Fibroblast of skin of right quadriceps (primary cell): ENCODE results near the gene STXBP5.
"Not testable (repeated sequence)": the region's sequence is repeated elsewhere in the genome, so short reads cannot be mapped to it uniquely, and the experiment has no call there.

Experiments used
- DNase-seq: peaks from one replicate; pipeline ENCODE4 v3.0.0-alpha.2; 2013

STXBP5 gene

DNA sequence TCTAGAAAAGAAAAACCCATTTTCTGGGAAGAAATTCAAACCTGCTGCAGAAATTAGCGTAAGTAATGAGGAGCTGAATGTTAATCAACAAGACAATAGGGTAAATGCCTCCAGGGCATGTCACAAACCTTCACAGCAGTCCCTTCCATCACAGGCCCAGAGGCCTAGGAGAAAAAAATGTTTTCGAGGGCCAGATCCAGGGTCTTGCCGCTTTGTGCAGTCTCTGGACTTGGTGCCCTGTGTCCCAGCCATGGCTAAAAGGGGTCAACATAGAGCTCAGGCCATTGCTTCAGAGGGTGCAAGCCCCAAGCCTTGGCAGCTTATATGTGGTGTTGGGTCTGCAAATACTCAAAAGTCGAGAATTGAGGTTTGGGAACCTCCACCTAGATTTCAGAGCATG lies 99.8 kb downstream of the STXBP5 start:
- no peak for DNase-seq

DNA sequence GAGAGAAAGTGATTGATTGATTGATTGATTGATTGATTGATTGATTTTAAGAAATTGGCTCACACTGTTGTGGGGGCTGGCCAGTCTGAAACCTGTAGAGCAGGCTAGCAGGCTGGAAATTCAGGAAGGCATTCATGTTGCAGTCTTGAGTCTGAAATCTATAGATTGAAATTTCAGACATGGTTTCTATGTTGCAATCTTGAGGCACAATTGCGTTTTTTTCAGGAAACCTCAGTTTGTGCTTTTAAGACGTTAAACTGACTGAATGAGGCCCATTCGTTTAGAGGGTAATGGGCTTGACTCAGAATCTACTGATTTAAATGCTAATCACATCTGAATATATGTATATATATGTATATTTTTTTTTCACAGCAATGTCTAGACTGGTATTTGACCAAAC lies 106.3 kb downstream of the STXBP5 start:
- no peak for DNase-seq

DNA sequence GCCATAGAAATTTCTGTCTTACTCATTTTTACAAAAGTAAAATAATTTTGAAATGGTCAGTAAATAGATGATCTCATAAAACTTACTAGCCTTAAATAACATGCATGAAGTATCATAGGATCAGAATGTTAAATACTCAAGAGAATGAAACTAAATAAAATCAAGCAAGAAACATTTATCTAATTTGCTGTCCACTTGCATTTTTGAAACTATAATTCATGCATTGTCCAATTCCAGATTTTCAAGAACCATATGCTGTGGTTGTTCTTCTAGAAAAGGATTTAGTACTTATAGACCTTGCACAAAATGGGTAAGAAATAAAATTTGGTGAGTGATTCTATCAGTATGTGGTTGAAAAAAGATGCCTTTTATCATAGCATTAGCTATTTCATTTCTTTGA lies 107.0 kb downstream of the STXBP5 start:
- DNase-seq: peak; percentile 32

DNA sequence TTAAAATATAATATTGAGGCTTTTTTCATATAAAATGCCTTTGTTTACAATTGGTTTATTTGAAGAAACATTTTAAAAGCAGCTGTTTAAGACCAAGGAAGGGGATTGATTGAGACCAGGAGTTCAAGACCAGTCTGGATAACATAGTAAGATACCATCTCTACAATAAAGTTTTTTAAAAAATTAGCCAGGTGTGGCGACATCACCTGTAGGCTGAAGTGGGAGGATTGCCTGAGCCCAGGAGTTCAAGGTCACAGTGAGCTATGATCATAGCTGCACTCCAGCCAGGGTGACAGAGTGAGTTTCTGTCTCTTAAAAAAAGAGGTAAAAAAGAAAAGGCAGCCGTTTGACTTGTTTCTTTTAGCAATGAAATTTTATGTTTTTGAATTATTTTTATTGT lies 117.0 kb downstream of the STXBP5 start:
- DNase-seq: no peak

DNA sequence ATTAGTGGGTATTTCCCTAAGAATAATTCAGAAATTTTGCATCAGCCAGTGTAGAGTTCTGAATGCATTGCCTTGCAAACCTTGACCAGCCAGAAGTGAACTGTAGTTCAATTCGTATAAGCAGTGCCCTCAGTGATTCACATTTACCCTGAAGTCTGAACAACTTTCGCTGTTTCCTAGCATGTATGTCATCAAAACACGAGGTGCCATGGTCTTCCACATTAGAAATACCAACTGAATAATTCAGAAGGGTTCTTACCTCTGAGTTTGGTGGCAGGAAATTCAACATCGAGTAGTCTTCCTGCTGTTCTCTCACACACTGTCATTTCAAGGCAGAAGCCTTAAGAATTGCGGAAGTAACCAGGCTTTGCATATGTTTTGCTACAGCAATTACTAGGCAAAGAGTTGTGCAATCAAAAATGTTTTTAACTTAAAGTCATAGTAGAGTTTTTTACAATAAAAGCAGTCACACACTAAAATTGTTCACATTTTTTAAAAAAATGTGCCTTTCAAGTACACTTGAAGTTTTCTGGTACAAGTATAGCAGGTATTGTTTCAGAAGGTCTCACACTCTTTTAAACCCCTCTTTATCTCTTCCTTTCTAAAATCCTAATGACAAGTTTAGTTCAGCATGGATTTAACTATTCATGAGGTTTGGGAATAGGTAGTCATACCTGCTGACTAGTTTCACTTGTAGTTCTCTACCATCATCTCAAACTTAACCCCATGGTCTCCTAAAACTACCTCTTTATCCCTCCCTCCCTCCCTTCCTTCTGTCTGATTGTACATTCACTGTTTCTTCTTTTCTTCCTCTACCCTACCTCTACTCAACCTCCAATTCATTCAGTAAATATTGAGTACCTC lies 118.3 kb downstream of the STXBP5 start:
- DNase-seq: peak; percentile 58

DNA sequence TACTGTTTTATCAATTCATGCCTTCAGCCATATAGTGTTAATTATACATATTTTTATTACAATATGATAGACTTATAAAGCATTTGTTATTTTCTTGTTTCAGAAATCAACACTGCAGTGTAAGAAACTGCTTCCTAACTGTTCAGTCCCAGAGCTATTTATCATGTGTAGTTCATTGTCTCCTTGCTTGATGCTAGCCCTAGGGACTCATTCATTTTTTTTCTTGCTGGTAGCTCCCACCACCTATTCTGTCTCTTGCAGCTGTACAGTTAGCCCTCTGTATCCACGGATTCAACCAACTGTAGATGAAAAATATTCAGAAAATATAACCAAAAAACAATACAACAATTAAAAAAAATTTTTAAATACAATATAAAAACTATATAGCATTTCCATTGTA lies 121.3 kb downstream of the STXBP5 start:
- DNase-seq: no peak

DNA sequence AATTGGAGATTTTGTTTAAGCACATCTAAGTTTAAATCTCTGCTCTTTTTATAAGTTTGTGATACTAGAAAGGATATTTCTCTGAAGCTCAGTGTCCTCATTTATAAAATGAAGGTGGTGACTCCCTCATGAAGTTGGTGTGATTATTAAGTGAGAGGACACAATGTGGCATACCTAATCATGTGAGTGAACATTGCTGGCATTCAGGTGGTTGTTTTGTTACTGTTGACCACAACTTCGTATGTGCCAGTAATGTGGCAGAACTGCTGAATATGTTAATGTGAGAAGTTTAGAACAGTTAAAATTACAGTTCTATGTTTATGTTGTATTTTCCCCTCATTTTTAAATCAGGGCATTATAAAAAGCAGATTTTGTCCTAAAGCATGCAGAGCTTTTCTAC lies 127.2 kb downstream of the STXBP5 start:
- no peak for DNase-seq

DNA sequence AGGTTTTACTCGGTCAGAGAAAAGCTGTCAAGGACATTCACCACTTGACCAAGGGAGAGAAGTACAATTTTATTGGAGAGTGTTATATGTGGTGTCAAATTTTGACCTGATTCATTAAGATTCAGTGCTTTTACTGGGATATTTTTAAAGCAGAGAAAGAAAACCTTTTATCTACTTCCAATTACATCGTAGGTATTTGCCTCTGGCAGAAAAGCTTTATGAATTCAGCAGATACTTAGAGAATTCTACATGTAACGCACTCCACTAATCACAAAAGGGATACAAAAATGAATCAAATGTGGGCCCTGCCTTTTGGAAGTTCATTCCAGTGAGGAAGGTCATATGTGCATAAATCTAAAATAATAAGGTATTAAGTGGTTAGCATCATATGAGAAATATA lies 133.7 kb downstream of the STXBP5 start:
- DNase-seq: no peak

DNA sequence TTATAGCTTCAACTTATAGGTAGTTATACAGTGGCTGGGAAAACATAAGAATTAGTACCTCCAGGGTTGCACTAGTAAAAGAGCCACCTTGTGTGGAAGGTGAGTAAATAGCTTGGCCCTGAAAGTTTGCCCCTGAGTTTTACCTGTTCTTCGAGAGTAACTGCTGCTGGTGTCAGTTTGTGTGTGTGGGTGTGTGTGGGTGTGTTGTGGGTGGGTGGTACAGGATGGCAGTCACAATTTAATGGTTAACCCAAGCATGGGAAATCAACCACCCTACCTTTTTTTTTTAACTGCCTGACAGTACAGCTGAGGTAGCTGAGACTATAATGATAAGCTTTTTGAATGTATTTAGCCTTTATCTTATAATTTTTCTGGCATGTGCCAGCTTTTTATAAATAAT lies 137.3 kb downstream of the STXBP5 start:
- no peak for DNase-seq

DNA sequence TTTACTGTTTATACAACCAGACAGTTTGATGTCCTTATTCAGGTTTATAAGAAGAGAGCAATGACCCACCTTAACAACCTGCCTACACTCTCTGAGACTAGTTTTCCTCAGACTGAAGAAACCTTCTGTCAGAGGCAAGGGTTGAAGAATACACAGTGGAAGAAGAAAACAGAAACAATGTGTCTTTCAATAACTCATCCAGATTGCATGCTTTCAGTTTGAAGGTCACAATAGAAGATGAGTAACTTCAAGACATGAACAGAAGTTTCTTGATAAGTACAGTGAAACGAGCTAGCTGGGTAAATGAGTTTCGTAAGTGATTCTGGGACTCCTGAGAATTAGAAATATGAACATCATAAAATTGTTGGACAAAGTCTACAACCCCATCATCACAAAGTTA lies 141.7 kb downstream of the STXBP5 start:
- DNase-seq: no peak

DNA sequence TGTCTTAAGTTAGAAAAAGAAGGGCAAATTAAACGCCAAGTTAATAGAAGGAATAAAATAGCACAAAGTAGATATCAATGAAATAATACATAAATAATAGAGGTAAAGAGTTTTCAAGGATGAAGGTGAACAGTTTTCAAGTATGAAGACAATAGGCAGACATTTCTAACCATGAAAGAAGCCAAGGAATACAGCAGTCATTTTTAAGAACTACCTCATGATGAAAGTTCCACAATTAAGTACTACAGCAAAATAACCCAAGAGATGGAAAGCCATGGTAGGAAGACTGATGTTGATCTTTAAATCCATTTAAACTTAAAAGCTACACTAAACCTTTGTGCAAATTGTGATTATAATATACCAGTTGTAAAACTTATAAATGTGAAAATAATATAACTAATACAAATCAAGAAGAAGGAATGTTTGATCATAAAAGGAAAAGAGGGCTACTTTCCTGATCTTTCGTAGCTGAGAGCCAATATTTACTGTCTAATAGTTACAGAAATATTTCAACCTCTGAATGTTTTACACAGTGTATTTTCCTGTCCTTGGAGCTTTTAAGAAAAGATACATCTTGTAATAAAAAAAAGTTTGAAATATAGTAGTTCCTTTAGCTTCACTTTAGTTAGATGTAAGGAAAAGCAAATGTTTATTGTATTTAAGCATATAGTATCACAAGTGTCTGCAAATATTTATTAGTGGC lies 143.1 kb downstream of the STXBP5 start:
- DNase-seq: no peak

DNA sequence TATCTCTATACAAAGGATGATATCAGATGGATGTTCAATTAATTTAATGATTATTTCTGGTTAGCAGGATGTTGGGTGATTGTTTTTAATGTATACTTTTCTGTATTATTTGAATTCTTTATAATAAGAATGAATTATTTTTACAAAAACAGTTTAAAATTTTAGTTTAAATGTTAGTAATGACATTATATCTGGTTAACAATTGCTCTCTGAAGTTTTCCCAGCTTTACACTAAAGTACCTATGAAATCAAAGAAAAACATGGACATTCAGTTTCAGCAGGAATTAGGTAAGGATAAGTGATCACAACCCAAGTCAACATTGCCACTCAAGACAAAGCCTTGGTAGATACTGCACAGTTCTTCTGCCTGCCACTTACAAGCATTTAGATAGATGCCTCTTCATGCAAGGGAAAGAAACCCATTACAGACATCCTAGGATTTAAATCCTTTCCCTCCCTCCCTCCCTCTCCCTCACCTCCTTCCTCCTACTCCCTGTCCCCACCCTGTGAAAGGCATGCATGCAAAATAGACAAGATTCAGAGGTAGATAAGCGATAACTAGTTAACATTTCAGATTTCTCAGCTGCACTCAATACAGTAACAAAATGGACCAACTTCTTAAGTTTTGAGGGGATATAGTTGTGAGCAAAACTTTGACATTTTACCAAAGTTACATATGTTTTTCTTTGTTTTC lies 143.8 kb downstream of the STXBP5 start:
- no peak for DNase-seq

DNA sequence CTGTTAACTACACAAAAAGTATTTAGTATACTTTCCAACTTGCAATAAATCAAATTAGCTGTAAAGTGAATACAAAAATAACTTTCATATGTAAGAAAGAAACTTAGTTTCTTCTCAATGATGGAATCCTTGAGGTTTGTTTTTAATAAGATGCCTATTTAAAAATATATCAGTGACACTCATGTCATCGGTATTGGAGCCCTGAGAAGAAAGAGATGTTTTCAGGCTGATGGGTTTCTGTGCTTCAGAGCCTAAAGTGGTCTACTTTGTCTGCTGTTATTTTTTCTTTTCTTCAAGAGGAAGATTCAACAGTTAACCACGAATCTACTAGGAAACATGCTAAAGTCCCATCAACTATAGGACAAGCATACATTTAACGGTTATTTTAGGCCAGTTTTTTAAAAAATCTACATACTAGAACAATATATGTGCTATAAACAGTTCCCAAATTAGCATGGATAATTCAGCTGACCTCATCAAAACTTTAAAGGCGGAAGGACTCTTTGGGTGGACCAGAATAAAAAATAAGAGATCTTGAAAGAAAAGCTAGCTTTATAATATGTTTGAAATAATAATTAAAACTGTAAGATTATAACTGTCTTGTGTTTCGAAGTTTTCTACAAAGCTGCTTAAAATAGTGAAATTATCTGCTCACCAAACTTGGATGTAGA lies 157.2 kb downstream of the STXBP5 start:
- peak; percentile 32 for DNase-seq

DNA sequence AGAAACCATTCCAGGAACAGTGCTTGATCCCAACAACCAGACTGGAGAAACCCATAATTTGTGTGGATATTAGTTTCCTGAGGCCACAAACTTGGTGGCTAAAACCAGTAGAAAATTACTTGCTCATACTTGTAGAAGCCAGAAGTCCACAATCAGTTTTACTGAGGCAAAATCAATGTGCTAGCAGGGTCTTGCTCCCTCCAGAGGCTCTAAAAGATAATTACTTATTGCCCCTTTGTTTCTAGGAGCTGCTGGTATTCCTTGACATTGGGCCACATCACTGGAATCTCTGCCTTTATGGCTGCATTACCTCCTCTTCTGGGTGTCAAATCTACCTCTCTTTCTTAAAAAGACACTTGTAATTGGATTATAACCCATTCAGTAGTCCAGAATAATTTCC lies 162.1 kb downstream of the STXBP5 start:
- DNase-seq: no peak

DNA sequence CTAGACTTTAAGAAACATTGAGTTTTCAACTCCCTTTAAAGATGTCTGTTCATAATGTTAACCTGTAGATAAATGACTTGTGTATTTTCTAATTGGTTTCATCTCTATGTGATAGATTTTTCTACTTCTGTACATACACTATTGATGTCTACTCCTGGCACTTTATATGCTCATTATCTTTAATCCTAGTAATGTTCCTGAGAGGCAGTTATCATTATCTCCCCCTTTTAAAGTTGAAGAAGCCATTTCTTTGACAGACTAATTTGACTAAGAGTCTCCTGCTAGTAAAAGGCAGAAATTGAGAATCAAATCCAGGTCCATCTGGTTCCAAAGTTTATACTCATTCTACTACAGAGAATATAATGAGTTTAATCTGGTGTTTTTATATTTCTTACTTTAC lies 167.1 kb downstream of the STXBP5 start:
- DNase-seq: no peak

DNA sequence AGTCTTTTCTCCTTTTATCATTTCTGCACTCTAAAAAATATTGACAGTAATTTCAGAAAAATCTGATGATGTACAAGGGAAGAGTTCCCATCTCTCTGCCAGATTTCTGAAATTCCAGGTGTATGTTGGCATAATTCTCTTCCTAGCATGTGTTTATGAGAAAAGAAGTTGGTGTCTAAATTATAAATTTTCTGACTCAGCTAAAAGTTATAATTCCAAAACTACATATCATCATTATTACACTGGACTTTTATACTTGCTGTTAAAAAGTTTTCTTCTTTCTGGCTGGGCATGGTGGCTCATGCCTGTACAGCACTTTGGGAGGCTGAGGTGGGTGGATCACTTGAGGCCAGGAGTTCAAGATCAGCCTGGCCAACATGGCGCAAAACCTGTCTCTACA lies 168.6 kb downstream of the STXBP5 start:
- no peak for DNase-seq

DNA sequence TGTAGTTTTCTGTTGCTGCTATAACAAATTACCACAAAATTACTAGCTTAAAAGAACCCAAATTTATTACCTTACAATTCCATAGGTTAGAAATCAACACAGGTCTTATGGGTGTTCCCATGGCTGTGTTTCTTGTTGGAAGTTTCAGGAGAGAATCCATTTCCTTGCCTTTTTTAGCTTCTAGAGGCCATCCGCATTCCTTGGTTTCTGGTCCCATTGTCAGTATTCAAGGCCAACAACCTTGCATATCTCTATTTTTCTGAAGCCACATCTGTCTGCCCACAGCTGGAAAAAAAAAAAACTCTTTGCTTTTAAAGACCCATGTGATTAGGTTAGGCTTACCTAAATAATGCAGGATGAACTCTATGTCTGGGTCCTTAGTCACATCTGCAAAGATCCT lies 174.6 kb downstream of the STXBP5 start:
- DNase-seq: no peak

DNA sequence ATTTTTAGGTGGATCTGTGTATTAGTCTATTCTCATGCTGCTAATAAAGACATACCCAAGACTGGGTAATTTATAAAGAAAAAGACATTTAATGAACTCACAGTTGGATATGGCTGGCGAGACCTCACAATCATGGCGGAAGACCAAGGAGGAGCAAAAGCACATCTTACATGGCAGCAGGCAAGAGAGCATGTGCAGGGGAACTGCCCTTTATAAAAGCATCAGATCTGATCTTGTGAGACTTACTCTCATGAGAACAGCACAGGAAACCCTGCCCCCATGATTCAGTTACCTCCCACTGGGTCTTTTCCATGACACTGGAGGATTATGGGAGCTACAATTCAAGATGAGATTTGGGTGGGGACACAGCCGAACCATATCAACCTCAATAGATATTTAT lies 176.6 kb downstream of the STXBP5 start:
- DNase-seq: not testable (repeated sequence)

DNA sequence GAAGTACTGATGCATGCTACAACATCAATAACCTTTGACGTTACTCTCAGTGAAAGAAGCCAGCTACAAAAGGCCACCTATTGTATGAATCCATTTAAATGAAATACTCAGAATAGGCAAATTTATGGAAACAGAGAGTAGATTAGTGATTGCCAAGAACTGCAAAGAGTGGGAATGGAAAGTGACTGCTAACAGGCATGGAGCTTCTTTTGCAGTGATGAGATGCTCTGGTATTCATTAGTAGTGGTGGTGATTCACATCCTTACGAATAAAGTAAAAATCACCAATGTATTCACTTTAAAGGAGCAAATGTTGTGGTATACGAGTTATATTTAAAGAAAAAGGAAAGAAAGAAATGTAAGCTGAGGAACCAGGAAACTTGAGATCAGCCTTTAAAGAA lies 177.5 kb downstream of the STXBP5 start:
- peak; percentile 76 for DNase-seq

DNA sequence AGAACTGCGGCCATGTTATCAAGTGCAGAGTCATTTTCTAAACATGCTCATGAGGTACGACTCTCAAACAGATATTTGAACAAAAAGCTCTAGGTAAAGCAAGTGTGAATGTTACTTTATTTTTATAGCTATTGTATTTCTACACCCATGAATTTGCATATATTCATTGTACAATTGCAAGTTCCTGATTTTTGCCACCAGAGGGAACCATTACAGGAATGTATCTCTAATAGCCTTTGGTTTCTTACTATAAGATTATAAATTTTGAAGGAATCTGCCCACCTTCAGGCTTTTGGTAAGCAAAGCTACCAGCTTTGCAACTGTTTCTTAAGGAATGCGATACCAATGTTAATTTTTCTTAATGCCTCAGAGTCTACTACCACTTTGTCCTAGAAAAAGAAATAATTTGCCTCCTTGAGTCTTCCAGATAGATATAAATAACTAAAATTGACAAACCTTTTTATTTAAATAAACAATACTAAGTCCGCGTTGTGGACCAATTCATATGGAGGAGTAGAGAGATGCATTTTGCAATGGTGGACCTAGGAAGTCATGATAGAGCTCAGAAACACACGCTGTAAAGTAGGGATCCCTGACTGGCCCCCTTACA lies 178.8 kb downstream of the STXBP5 start:
- DNase-seq: peak; percentile 51

DNA sequence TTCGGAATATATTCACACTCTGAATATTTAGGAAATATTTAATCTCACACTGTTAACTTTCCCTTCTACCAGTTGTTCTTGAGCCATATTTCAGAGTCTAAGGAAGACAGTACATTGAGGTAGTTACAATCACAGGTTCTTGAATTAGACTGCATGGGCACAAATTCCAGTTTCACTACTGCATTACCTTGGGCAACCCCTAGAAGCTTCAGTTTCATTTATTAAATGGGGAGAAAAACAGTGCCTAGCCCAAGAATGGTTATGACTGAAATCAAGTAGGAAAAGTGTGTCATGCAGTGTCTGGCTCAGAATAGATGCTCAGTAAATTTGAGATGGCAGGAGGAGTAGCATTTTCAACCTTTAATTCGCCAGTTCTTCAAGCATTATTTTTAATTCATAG lies 179.8 kb downstream of the STXBP5 start:
- no peak for DNase-seq

DNA sequence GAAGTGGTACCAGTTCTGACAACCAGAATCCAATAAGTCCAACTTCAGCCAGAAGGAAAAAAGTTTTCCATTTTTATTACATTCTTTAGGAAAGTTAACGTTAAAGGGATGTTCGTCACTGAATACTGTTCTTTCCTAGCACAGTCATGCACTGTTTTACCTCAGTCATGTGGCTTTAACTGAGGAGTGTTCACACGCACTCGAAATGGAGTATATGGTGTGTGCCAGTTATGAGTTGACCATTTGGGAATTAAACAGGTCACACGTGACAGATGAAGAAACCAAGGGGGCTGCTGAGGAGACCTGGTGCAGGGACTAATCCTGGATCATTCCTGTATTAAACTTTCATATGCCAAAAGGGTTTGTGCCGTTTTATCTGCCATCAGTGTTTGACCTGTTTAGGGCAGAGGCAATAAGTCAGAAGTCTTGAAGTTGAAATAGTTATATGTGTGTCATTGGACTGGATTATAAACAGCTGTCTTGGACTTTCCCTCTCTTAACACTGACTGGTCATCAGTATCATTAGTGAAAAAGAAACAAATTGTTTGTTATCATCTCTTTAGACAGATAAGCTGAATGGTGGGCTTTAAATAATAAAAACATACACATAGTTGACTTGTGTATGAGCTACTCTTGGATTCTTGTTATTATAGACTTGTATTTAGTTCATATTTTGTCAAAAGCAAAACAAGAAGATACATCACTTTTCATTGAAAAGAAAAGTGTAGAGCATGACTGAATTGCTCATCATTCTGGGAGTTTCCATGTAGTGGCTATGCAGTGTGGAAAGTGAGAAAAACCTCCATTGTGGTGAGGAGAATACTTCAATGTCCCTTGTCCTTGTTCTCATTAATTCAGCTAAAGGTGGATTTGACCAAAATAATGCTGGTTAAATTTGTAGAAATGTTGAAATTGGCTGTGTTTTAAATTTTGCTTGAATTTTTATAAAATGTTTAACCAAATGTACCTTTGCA lies 180.8 kb downstream of the STXBP5 start:
- no peak for DNase-seq
